Stimulated activated CD8-positive, alpha-beta memory T cell treated with anti-CD3 and anti-CD28 coated beads, Interleukin-2, amount 100 ng/mL, for 1 hour (primary cell): ENCODE results near the gene MAG.

Experiments used
- DNase-seq, 2 donors: peaks; one replicate each; pipeline ENCODE4 v3.0.0-alpha.2; 2020; ENCODE audit warnings: low read depth in 2 of 2

Gene MAG, protein sequence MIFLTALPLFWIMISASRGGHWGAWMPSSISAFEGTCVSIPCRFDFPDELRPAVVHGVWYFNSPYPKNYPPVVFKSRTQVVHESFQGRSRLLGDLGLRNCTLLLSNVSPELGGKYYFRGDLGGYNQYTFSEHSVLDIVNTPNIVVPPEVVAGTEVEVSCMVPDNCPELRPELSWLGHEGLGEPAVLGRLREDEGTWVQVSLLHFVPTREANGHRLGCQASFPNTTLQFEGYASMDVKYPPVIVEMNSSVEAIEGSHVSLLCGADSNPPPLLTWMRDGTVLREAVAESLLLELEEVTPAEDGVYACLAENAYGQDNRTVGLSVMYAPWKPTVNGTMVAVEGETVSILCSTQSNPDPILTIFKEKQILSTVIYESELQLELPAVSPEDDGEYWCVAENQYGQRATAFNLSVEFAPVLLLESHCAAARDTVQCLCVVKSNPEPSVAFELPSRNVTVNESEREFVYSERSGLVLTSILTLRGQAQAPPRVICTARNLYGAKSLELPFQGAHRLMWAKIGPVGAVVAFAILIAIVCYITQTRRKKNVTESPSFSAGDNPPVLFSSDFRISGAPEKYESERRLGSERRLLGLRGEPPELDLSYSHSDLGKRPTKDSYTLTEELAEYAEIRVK

DNA sequence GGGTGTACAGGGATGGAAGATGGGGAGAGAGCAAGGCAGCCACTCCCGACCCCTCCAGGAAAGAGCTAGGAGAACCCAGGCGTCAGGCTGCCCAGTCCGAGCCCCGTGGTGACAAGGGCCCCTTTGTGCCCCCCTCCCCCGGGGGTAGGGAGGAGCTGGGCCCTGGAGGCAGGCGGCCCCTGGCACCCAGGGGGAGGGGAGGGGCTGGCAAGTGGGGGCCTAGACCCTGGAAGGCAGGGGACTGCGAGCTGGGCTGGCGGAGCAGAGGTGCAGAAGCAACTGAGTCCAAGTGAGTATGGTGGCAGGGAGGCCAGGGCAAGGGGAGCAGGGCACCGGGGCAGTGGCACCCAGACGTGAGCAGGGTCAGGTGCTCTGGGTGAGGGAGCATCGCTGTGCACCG lies at the start of gene MAG:
TSS of gene MAG (plus strand) at position 246 of the 400 bp plus-strand sequence. CDS start 3,248 bp downstream, outside the sequence.
- DNase-seq: no peak

DNA sequence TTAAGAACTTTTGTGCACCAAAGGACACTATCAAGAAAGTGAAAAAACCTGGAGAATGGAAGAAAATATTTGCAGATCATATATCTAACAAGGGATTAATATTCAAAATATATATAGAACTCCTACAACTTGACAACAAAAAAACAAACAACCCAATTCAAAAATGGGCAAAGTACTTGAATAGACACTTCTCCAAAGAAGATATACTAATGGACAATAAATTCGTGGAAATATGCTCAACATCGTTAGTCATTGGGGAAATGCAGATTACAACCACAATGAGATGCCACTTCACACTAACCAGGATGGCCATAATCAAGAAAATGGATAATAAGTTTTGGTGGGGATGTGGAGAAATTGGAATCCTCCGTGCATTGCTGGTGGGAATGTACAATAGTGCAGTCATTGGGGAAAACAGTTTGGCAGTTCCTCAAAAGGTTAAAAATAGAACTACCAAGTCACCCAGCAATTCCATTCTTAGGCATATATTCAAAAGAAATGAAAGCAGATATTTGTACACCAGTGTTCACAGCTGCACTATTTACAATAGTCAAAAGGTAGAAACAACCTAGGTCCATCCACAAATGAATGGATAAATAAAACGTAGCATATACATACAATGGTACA lies 45.4 kb upstream of the MAG start:
- no peak for DNase-seq

DNA sequence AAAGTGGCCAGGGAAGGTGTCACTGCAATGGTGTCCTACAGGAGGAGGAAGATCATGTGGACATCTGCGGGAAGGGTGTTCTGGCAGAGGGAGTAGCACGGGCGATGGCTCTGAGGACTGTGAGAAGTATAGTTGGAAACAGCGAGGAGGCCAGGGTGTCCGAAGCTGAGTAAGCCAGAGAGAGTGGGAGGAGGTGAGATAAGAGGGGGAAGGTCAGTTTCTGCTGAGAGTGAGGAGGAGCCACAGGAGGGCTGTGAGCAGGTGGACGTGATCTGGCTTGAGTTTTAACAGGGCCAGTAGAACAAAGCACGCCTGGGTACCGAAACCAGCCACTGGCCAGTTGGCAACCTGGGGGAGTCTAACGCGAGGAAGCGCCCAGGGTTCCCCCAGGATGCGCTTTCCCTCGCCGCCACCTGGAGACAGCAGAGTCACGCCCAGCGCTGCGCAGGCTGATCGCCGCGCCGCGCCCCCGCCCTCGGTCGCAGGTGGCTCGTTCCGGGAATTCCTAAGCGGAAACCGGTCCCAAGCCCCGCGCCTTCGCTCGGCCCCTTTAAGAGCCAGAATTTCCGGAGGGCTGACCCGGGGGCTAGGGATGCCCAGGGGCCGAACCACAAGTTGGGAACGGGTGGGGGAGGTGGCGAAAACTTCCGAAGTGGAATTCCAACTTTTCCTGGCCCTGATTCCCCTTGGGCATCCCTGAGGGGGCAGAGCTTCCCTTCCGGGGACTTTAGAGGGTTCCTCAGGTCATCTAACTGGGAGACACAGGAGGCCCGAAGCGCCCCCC lies 44.2 kb upstream of the MAG start:
- DNase-seq: peak in 1 of 2 donors; percentile 39

DNA sequence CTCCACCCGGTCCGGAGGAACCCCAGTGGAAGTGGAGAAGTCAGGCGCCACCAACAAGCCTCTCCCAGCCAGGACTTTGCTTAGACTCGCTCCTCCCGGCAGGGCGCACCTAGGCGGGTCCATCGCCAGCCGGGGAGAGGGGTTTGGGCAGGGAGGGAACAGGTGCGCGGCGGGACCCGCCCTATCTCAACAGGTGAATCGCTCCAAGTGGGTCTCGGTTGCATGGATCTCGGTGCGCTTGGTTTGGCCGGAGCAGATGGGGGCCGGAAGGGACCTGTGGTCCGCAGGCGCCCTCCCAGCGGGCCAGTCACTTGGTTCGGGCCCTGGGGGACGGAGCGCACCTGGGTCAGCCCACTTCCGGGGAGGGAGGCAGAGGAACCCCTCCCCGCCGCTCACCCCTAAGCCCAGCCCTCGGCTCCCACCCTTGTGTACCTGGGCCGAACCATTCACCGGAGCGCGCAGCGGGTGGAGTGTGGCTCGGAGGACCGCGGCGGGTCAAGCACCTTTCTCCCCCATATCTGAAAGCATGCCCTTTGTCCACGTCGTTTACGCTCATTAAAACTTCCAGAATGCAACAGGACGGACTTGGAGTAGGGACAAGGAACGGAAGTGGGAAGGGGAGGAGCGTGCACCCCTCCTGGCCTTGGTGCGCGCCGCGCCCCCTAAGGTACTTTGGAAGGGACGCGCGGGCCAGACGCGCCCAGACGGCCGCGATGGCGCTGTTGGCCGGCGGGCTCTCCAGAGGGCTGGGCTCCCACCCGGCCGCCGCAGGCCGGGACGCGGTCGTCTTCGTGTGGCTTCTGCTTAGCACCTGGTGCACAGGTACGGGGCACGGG lies 43.4 kb upstream of the MAG start, which contains the start of gene LSR:
TSS of gene LSR (plus strand) at position 693 of the 836 bp plus-strand sequence. CDS start at position 714, 21 bp downstream.
- DNase-seq: peak; percentile 42 to 70

DNA sequence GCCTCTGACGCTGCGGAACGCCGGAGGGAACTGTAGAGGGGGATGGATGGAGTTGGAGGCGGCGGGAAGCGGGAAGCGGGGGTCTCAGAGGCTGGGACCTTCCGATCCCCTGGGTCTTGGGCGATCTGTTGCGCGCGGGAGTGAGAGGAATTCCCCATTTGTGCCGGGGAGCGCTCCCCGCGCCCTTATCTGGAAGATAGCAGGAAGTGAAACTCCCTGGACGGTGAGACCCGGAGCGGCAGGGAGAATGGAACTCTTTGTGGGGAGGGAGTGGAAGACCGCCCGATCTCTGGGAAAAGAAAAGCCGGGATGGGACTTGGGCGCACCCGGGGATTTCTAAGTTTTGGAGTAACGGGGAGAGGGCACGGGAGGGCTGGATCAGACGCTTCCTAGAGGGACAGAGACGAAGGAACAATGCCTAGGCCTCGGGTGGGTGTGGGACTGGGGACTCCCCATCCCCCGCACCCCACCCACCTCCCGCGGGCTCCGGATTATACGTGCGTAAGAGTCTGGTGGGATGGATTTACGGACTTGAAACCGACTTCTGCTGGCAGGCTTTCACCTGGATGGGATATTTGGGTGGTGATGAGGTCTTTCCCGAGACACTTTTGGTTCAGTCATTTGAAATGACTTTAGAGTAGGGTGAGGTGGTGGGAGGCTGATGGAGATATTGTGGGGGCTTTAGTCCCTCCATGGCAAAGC lies 42.7 kb upstream of the MAG start:
- DNase-seq: no peak

DNA sequence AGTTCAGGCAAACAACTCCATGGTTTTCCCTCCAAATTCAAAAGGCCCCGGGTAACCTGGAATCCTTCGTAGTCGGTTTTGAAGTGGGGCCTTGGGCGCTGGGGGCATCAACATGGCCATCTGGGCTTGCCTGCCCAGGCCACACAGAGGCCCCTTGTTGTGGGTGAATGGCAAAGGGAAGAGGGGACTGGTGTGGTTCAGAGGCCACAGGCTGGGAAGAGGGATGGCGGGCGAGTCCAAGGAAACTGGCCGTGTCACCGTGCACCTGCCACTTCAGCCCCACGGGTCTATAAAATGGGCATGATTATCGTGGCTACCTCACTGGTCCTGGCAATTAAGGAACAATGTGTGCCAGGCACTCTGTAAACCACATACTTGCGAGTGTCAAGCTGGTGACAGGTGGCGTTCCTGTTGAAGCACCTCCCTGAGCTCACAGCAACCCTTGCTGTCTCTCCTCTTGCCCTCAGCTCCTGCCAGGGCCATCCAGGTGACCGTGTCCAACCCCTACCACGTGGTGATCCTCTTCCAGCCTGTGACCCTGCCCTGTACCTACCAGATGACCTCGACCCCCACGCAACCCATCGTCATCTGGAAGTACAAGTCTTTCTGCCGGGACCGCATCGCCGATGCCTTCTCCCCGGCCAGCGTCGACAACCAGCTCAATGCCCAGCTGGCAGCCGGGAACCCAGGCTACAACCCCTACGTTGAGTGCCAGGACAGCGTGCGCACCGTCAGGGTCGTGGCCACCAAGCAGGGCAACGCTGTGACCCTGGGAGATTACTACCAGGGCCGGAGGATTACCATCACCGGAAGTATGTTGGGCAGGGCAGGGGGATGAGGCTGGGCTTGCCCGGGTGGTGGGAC lies 41.9 kb upstream of the MAG start:
- DNase-seq: no peak

DNA sequence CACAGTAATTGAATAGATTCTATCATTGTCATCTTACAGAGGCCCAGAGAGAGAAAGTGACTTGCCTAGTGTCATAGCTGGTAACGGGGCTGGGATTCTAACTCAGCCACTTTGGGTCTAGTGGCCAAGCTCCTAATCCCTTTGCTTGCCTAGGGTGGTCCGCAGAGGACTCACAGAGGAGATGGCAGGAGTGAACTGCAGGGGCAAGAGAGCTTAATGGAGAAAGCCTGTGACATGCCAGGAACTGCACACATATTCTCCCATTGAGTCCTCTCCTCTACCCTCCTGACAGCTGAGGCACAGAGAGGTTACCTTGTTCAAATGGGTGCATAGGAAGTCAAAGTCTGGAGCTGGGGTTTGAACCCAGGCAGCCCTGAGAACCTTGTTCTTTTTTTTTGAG lies 40.5 kb upstream of the MAG start:
- no peak for DNase-seq

DNA sequence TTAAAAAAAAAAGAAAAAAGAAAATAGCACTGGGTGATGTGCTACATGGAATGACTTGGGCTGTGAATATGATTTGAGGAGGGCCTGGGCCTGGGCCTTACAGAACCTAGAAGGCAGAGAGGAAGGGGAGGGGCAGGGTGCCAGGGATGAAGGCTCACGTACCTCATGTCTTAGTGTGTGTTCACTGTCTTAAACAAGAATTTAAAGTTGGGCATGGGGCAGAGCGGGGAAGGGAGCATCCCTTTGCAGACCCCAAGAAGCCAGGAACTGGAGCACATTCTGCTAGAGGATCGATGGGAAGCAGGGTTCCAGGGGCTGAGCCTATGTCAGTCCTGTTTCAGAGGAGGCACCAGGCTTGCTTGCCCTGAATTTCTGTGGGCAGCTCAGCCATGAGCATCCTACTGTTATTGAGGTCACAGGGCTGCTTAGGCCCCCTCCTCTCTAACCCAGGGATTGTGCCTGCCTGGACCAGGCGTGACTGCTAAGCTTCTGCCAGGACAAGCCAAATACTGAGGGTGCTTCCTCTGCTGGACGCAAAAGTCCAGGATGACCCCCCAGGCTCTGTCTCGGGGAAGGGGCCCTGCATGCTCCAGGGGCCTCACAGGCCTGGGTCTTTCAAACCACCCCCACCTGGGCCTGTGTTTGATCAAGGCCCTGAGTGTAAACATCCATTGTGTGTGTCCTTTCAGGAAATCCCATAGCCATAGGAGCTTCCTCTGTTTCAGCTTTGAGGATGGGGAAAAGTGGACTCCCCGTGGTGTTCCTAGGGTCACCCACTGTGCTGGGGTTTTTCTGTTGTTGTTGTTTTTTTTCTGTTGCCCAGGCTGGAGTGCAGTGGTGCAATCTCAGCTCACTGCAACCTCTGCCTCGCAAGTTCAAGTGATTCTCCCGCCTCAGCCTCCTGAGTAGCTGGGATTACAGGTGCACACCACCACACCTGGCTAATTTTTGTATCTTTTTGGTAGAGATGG lies 38.4 kb upstream of the MAG start:
- DNase-seq: no peak

DNA sequence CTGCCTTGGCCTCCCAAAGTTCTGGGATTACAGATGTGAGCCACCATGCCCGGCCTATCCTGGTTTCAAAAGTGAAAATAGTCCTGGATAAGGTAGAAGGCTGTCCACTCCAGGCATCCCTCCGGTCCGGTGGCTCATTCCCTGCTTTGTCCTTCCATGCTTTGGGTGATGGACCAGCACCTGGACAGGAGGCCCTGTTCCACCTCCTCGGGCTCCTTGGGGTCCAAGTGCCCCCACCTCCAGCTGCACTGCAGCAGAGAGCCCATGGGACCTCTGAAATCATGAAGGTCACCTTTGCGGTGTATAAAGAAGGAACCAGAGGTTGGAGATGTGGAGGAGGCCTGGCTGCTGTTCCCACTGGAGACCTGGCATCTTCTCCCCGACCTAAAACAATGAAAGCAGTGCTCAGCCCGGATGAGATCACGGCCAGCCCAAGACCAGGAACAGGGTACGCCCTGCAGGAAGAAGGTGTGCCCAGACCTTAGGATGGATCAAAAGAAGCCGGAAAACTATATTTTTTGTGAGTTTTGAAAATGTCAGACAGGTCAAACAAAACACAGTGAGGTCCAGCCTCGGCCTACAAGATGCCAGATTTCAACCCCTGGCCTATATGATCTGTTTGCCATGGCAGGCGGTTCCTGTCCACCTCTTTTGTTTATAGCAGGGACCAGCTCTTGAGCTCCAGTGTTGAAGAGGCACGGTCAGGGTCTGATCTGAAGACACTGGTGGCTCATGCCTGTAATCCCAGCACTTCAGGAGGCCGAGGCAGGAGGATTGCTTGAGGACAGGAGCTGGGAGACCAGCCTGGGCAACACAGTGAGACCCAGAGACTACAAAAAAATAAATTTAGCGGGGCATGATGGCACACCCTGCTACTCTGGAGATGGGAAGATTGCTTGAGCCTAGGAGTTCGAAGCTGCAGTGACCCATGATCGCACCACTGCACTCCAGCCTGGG lies 37.3 kb upstream of the MAG start:
- no peak for DNase-seq

DNA sequence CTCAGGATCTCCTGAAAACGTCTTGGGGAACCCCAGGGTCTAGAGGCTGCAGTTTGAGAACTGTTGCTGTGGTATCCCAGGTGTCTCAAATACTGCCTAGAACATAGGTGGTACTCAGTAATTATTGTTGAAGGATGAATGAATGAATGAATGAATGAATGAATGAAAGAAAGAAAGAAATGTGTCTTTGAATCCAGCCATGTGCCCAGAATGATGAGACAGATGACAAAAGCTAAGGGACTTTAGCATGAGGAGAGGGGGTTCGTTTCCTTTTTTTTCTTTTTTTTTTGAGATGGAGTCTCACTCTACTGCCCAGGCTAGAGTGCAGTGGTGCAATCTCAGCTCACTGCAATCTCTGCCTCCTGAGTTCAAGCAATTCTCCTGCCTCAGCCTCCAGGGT lies 35.4 kb upstream of the MAG start:
- DNase-seq: no peak

DNA sequence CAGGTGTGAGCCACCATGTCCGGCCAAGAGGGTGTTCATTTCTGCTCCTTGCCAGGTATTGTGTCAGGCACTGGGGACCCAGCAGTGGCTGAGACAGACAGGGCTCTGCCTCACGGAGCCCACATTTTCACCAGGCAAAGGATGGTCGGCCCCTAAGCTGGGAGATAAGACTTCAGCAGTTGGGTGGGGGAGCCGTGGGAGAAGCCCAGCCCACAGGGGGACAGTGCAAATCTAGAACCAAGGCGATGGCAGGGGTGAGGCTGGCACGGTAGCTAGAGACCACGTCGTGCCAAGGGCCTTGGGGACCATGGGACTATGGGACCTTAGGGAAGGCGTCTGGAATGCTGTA lies 34.9 kb upstream of the MAG start:
- DNase-seq: no peak

DNA sequence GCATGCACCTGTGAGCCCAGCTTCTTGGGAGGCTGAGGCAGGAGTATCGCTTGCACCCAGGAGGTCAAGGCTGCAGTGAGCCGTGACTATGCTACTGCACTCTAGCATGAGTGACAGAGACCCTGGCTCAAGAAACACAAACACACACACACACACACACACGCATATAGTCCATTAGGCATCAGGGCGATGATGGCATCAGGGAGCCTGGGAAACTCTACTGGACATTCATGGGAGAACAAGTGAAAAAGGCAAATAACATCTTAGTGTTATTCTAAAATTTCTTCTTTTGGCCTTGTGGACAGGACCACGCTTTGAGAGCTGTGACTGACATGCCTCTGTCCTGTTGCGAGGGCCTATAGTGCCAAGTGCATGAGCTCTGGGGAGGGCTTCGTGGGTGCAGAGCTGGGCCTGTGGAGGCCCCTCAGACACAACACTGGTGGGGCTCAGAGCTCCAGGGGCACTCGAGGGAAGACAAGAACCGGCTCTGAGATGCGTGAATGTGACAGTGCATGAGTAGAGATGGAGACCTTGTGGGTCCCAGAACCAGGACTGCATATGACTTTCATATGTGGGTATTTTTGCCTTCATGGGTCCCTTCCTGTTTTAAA lies 31.2 kb upstream of the MAG start:
- DNase-seq: no peak

DNA sequence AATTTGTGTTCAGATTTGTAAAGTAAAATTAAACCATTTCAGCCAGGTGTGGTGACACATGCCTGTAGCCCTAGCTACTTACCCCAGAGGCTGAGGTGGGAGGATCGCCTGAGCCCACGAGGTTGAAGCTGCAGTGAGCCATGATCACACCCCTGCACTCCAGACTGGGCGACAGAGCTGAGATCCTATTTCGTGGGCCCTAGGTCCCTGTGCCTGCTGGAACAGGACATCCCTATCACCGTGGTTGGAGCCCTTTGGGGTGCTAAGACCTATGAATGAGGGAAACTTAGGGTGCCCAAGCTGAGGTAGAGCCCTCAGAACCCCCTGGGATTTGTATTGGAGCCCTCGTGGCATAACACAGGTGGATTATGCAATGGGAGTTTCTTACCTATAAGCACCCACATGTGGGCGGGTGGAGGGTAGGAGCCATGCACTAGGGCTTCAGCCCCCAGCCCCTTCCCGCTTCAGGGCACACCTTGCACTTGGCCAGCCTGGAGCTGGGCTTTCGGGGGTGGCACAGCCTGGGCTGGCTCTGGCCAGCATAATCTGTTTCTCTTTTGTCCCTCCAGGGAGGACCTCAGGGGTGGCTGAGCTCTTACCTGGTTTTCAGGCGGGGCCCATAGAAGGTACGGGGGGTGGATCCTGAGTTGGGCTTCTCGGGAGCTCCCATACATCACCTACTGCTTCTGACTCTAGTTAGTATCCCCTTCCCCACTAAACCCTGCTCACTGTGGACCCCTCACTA lies 30.4 kb upstream of the MAG start:
- DNase-seq: no peak

DNA sequence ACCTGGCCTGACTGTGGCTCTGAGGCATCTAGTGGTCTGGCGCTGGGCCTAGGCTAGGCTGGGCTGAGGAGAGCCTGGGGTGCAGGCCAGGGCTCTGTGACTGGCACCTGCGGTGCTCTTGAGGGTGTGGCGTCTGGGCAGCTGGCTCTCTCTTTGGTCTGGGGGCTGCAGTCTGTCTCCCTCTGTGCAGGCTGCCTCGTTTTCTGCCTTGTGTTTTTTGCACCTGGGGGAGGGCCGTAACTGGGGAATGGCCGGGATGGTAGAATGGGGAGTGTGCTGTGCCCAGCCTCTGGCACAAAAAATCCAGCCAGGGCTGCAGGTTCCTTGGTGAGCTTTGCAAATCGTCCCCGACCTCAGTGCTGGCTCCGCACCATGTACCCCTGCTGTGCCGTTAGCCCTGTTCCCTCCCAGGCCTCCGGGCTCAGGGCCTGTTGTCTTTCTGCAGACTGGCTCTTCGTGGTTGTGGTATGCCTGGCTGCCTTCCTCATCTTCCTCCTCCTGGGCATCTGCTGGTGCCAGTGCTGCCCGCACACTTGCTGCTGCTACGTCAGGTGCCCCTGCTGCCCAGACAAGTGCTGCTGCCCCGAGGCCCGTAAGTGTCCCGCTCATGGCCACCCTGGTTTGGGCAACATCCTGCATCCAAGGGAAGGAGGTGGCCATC lies 29.7 kb upstream of the MAG start:
- DNase-seq: no peak

DNA sequence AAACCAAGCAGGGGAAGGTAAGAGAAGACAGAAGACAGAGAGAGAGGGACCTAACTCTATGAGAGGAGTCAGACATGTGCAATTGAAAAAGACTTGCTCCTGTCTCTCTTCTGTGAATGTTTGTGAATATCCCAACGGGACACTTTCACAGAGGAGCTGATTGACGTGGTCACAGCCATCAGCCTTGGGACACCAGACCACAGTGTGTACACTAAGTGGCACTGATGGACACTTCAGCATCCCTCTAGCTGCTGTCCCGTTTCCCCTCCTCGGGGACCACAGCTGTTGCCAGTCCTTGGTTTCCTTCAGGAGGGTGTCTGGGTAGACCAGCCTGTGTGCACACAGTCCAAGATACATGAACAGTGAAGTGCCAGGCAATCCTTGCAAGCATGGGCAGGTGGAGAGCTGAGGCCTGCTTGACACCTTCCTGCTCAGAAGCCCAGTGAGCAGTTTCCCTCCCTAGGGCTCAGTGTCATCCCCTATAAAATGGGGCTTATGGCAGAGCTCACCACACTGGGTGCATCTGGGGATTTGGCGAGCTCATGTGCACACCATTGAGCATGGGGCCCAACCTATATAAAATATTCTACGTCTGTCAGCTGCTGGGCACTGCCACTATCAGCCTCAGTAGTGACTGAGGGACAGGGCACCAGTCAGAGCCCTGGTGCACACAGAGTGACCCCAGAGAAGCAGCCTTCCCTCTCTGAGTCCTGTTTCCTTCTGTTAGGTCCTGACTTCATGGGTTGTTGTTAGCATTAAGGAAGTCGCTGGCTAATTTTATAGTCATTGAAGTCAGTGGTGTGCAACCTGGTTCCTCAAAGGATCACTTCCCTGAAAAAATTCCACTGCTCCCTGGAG lies 27.5 kb upstream of the MAG start:
- DNase-seq: no peak
